GM12891 (cell line): ENCODE results near the gene SLC25A21.

Source experiments
- DNase-seq: peaks from one replicate; pipeline ENCODE4 v3.0.0; 2011; ENCODE audit warnings: low spot score; ENCODE audit not compliant: insufficient read length
- FAIRE-seq: peaks from 2 replicates; lab custom pipeline; 2011; peaks lifted over from hg19 to GRCh38; lab: Jason Lieb, UNC
- PAX5 ChIP-seq: IDR thresholded peaks from 2 replicates; pipeline ENCODE4 v1.6.1; 2011; ENCODE audit warnings: low read length, moderate library complexity, mild to moderate bottlenecking; ENCODE audit not compliant: insufficient read depth, severe bottlenecking
- POLR2A ChIP-seq: IDR thresholded peaks from 2 replicates; pipeline ENCODE4 v1.6.1; 2011; ENCODE audit warnings: low read depth, low read length, control low read depth
- POLR2AphosphoS5 ChIP-seq: IDR thresholded peaks from 2 replicates; pipeline ENCODE4 v1.6.1; 2011; ENCODE audit warnings: low read depth, low read length, control low read depth
- POU2F2 ChIP-seq: IDR thresholded peaks from 2 replicates; pipeline ENCODE4 v1.6.1; 2011; ENCODE audit warnings: low read depth, mild to moderate bottlenecking, control low read depth, low read length, moderate library complexity
- SPI1 ChIP-seq: IDR thresholded peaks from 2 replicates; pipeline ENCODE4 v1.6.1; 2011; ENCODE audit warnings: low read depth, low read length, control low read depth
- TAF1 ChIP-seq: IDR thresholded peaks from 2 replicates; pipeline ENCODE4 v1.6.1; 2011; ENCODE audit warnings: low read depth, low read length, control low read depth

Gene SLC25A21

DNA sequence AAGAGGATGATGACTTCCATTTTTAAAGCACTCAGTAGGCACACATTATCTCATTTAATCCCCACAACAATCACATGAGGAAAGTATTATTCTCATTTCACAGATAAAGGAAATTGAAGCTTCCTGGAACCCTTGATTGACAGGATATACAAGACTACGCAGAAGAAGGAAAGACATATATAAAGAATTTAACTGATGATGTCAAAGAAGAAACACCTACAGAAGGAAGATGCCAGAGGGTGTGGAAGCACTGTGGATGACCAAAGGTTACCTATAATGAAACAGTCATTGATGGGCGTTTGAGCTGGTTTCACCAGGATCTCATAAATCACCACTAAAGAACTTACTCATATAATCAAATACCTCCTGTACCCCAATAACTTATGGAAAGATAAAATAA, 197.4 kb downstream of the SLC25A21 start:
- FAIRE-seq, result no peak

DNA sequence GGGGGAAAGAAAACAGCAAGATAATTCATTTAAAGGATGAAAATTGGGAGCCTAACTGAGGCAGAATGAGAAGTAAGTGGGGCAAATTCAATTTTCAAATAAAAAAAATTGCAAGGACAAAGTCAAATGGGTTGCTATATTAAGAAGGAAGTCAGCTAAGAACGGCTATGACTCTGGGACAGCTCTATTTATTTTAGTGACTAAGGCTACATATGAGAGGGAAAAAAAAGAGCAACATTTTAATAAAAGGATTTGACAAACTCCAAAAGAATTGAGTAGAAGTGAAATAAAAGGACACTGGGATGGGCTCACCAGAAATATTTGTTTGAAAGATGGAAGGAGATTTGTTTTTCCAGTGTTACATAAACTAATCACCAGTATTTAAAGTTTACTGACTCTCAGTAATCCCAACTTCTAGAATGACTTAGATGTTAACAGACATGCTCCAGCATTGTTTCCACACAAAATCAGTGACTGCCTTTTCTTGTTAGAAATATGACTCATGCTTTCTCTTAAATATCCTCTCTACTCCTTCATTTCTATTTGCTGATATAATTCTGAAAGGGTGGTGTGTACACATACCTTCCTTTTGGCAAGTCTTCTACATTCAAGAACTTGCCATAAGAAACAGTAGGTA, 198.5 kb downstream of the SLC25A21 start:
- DNase-seq, result no peak
- FAIRE-seq, result no peak
- TF ChIP-seq POLR2A (no peak), PAX5 (no peak), POU2F2 (no peak), SPI1 (no peak), POLR2AphosphoS5 (no peak), TAF1 (no peak)

More for the DNA sequence above, 197.4 kb downstream of the SLC25A21 start:
- no peak for DNase-seq
- TF ChIP-seq POU2F2 (no peak), POLR2AphosphoS5 (no peak), SPI1 (no peak), PAX5 (no peak), POLR2A (no peak), TAF1 (no peak)

DNA sequence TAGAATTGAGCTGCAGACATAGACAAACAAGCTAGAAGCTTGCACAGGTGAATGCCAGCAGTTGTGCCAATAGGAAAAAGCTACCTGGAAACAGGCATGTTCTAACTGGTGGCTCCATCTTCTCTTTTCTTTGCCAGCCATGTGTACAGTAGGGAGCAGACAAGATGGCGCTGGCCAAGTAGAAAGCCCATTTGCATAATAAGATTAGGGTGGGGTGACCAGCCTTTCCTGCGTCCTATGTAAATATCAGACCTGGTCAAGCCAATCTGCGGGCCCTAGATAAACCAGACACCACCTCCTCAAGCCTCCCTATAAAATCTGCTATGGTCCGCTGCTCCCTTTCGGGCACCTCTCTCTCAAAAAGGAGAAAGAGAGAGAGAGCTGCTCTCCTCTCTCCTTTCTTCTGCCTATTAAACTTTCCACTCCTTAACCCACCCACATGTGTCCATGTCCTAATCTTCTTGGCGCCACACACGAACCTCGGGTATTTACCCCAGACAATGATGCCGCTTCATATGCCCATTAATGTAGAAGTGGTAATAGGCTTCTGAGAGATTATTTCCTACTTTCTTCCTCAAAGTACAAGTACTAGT, 201.0 kb downstream of the SLC25A21 start:
- DNase-seq (no peak), FAIRE-seq (no peak)
- TF ChIP-seq PAX5 (no peak), SPI1 (no peak), POLR2A (no peak)

- DNase-seq (no peak), FAIRE-seq (no peak)
- TF ChIP-seq PAX5 (no peak), POU2F2 (no peak)
These were observed 204.4 kb downstream of the SLC25A21 start for GRCh38 chr14:36967892-36968555.

DNA sequence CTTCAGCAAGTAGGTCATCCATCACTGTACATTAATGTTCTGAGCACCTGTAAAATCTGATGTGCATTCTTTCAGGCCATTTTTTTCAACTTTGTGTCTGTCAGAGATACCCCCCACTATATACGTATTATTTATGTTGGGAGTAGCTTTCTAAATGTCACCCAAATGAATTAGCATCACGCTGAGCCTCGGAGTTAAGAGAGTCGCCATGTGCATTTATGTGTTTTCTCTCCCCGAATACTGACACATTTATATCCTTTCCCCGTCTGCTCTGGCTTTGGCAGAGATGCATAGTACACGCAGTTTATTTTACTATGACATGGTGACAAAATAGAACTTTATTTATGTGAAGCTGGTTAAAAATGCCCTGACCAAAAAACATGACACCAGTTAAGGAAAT, 216.4 kb downstream of the SLC25A21 start:
- FAIRE-seq (no peak), DNase-seq (no peak)
- TF ChIP-seq PAX5 (no peak), TAF1 (no peak), POLR2AphosphoS5 (no peak), SPI1 (no peak), POLR2A (no peak), POU2F2 (no peak)

DNA sequence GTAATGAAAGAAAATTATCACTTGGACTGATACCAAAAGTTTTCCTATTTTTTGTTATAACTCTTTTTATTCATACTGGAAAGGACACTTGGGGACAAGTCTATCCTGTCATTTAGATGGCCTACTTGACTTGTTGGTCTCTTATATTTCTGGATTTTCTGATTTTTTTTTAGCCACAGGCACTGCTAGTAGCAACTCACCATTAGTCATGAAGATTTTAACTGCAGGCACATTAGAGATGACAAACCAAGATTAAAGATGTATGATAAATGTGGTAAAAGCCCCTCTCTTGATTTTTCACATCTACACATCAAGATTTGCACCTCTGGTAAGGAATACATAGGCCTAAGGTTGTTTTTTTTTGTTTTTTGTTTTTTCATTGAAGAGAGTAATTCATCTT, 217.0 kb downstream of the SLC25A21 start:
- DNase-seq, result no peak
- TF ChIP-seq POLR2AphosphoS5 (no peak), PAX5 (no peak), POLR2A (no peak), TAF1 (no peak), POU2F2 (no peak), SPI1 (no peak)
- FAIRE-seq, result no peak

DNA sequence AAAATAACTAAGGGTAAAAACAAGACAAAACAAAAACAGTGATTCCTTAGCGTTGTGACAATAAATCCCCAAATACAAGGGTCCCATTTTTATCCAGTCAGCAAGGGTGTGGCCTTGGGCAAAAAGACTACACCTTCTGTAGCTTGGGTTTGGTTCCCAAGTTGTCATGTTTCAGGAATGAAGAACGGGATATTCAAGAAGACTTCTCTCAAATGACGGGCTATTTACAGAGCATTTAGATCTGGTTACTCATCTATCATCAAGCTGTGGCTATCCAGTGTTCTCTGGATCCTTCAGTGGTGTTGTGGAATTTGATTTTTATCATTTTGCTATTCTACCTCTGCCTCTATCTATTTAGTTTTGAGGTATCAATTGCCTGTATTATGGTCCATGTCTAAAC, 219.7 kb downstream of the SLC25A21 start:
- TF ChIP-seq SPI1, result no peak
- TF ChIP-seq POLR2A, result no peak
- TF ChIP-seq TAF1, result no peak
- no peak for TF ChIP-seq POLR2AphosphoS5
- no peak for TF ChIP-seq POU2F2
- no peak for TF ChIP-seq PAX5
- DNase-seq (no peak), FAIRE-seq (no peak)

DNA sequence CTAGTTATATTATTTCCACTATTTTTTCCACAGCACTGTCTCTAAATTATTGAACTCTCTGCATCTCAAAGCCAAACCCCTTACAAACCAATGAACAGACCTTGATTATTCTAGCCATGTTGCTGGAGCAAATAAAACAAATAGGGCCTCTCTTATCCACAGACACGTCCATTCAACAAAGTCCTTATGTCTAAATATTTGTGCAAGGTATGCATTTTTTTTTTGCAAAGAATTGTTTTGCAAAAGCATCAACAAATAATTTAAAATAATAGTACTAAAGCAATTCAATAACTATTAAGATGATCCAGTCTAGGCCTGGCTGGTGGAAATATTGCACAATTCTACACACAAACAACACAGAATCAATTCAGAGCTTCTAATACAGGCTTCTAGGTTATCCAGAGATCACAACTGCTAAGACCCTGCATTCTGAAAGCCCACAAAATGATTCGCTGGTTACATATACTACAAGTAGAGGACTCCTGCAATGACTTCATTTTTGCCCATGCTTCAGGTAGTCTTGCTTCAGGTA, 221.0 kb downstream of the SLC25A21 start:
- TF ChIP-seq POLR2AphosphoS5 (no peak), TAF1 (no peak), POU2F2 (no peak), POLR2A (no peak), PAX5 (no peak), SPI1 (no peak)
- no peak for FAIRE-seq
- no peak for DNase-seq

DNA sequence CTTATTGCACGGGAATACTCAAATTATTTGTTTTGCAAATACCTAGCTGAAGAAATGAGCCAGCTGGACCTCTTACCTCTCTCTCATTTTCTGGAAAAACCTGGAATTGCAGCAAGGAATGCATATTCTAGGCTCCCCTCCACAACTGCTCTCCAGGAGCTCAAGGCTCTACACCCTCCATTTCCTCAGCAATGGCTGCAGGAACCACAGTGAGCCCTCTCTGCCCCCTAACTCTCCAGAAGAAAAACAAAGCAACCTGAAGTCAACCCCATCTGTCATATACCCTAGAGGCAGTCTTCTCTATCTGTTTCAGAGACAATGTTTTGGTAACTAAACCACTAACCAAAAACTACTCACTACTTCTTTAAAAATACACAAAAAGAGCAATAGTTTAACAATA, 221.6 kb downstream of the SLC25A21 start:
- FAIRE-seq (no peak), DNase-seq (no peak)
- TF ChIP-seq TAF1 (no peak), POLR2AphosphoS5 (no peak), POLR2A (no peak), POU2F2 (no peak)

GRCh38 chr14:36949371-36949770, 223.0 kb downstream of the SLC25A21 start:
- no peak for TF ChIP-seq TAF1
- no peak for TF ChIP-seq SPI1
- TF ChIP-seq PAX5, result no peak
- no peak for TF ChIP-seq POU2F2
- TF ChIP-seq POLR2A, result no peak
- TF ChIP-seq POLR2AphosphoS5, result no peak
- FAIRE-seq (no peak), DNase-seq (no peak)
